ENCODE measurements around the gene TAAR8.

DNA sequence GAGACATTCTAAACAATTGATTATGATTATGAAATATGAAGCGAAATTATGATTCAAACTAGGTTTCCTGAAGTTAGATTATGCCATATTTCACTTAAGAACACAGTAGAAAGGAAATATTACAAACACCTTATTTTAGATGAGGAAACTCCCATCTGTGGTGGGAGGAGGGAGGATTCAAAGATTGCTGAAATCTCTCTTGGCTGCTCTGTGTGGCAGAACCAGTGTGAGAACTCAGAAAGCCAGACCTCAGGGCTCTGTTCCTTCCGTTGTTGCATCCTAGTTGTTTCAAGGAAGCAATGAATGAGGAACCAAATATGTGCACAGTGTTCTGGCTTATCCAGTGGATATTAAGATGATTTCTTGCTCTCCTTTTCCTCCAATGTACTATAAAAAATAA, 35.0 kb downstream of the TAAR8 start:
- TF ChIP-seq, protein P1, sequence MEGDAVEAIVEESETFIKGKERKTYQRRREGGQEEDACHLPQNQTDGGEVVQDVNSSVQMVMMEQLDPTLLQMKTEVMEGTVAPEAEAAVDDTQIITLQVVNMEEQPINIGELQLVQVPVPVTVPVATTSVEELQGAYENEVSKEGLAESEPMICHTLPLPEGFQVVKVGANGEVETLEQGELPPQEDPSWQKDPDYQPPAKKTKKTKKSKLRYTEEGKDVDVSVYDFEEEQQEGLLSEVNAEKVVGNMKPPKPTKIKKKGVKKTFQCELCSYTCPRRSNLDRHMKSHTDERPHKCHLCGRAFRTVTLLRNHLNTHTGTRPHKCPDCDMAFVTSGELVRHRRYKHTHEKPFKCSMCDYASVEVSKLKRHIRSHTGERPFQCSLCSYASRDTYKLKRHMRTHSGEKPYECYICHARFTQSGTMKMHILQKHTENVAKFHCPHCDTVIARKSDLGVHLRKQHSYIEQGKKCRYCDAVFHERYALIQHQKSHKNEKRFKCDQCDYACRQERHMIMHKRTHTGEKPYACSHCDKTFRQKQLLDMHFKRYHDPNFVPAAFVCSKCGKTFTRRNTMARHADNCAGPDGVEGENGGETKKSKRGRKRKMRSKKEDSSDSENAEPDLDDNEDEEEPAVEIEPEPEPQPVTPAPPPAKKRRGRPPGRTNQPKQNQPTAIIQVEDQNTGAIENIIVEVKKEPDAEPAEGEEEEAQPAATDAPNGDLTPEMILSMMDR (IDR thresholded peaks at IDR 0.05): no peak
- no peak for TF ChIP-seq POLR2A (IDR thresholded peaks at IDR 0.05)
